Right forelimb (tissue), 1 donor: ENCODE measurements around the gene ZNF577.

Experiments
- DNase-seq: peaks from one replicate; pipeline ENCODE4 v3.0.0-alpha.2; 2018

The ZNF577 gene

DNA sequence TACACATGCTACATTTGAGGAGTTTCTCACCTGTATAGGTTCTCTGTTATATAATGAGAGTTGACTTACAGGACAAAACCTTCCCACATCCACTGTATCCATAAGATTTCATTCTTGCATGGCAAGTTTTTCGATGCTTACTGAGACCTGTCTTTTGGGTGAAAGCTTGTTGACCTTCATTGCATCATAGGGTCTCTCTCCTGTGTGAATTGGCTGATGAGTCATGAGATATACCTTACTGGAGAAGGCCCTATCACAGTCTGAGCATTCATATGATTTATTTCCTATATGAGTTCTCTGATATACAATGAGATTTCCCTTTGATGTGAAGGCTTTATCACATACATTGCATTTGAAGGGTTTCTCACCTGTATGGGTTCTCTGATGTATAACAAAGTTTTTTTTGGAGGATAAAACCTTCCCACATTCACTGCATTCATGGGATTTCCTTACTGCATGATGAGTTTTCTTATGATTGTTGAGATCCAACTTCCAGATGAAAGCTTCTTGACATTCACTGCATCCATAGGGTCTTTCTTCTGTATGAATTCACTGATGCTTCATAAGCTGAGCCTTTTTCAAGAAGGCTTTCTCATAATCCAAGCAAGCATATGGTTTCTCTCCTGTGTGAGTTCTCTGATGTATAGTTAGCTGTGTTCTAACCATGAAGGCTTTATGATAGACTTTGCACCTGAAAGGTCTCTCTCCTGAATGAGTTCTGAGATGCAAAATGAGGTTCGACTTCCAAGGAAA lies 25.7 kb downstream of the ZNF577 start:
- no peak for DNase-seq

DNA sequence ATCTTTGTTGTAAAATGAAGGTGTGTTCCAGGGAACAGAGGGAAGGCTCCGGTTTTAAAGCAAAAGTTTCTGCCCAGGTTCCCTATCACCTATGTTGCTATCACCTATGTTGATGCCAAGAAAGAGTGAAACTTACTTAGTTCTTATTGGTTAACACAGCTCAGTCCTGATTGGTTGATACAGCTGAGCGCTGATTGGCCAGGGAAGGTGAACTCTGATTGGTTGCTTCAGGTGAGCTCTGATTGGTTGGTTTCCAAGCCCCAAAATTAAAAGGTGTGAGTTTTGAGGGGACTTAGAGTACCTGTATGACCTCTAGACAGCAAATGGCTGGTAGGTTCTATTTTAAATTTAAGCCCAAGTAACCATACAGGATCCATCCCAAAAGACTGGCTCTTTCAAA lies 50.6 kb downstream of the ZNF577 start:
- no peak for DNase-seq

DNA sequence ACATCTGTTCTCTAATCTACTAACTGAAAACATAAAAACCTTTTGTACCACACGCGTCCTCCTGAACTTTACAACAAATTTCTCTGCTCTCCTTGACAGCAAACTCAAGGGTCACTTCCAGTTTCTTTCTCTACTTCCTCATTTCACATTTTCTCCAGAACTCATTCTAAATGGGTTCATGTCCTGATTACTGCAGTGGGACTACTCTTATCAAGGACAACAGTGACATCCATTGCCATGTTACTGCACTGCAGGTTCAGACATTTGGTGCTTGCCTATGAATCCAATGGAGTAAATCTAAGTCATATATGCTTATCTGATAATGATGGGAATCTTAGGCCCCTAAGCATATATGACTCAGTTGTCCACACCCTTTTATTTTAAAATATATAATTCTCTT lies 57.5 kb downstream of the ZNF577 start:
- DNase-seq = no peak

DNA sequence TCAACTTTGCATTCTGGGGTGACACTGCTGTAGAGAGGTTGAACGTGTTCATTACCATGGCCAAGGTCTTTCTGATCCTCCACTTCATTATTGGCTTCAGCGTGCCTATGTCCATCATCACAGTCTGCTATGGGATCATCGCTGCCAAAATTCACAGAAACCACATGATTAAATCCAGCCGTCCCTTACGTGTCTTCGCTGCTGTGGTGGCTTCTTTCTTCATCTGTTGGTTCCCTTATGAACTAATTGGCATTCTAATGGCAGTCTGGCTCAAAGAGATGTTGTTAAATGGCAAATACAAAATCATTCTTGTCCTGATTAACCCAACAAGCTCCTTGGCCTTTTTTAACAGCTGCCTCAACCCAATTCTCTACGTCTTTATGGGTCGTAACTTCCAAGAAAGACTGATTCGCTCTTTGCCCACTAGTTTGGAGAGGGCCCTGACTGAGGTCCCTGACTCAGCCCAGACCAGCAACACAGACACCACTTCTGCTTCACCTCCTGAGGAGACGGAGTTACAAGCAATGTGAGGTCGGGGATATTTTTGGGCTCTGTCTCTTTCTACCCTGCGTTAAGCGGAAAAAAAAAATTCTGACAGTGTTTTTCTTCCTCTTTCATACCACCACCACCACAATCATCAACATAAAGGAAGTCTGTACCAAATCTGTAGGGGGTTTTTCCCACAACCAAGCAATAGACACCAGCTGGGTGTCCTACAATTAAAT lies 63.3 kb downstream of the ZNF577 start:
- DNase-seq = no peak

DNA sequence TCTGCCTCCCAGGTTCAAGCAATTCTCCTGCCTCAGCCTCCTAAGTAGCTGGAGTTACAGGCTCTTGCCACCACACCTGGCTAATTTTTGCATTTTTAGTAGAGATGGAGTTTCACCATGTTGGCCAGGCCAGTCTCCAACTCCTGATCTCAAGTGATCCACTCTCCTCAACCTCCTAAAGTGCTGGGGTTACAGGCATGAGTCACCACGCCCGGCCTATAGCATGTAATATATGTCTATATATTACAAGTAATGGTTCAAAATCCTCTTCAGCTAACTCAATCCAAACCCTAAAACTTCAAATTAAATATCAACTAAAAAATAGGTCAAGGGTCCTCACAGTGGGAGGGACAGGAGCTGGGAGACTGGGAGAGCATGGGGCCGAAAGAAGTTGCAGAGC lies 64.8 kb downstream of the ZNF577 start:
- DNase-seq = no peak

DNA sequence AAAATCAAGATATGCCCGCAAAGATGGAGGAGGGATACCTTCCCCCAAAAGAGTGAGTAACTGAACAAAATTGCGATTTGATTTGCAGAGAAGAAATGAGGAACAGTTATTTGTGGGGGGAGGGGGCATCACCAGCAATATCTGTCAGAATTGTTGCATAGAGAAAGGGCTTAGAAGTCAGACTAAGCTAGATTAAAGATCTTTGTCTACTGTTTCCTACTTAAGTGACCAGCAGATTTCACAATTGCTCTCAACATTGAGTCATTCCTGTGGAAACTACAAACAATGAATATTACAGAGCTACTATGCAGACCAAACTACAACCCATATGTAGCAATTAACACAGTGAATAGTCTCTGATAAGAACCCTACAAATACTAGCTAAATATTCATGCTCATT lies 65.4 kb downstream of the ZNF577 start:
- DNase-seq = no peak

DNA sequence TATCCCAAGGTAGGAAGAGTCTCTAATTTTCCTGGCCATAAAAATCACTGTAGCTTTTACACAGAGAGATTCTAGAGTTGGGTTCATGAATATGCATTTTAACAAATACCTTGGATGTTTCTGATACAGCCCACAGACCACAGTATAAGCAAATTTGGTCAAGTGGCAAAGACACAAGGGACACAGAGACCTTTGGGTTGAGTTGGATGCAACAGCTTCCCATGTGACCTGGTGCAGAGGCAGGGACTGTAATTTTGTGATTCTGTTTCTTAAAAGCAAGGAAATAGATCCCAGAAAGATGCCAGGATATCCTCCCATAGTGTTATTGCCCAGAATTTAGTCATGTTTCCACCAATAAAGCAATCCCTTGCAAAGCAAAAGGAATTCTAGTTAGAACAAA lies 65.8 kb downstream of the ZNF577 start:
- no peak for DNase-seq

DNA sequence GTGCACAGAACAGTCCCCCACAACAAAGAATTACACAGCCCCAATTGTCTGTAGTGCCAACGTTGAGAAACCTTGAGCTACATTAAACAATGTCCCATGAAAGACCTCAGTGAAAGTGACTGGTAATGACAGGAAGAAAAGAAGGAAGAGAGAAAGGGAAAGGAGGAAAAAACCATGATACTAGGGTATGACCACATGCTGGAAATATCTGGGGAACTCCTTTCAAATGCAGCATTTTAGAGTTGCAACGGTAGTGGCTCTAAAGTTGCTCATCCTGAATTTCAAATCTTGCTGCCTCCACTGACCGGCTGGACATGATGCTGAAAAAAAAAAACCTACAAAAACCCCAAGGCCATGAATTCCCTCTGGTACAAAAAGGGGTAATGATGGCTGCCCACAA lies 66.3 kb downstream of the ZNF577 start:
- no peak for DNase-seq
